ENCODE data around the gene SORBS1. TPM values are rescaled to one million over a fixed set of nuclear protein-coding genes. Genes with fewer than 3 reads are reported as not detected.

The SORBS1 gene
- total RNA-seq, 2 experiments from 2014 or later = 0.58 to 0.90 TPM

- Mint-ChIP-seq H3K27ac (no peak overlapping the region), H3K36me3 (ENCODE audit: low read depth) (no peaks in the 10 kb centered on the region), H3K4me1 (no peaks in the 10 kb centered on the region), H3K9me3 (no peaks in the 10 kb centered on the region), H3K4me3 (no peak overlapping the region), H3K27me3 (peaks cover 27% of the 10 kb centered on the region)
- CTCF ChIA-PET = interaction anchor here (1.6 kb wide), 1 partner anchor 17 kb away, joined by 3 read pairs; no protein-coding TSS in a partner anchor
- DNase-seq = no peak
- POLR2A ChIA-PET = no interaction called here
Observed at GRCh38 chr10:95462740-95463667, 98.2 kb downstream of the SORBS1 start.

- H3K36me3 Mint-ChIP-seq (ENCODE audit: low read depth) = no peaks in the 10 kb centered on the region
- H3K9me3 Mint-ChIP-seq = no peaks in the 10 kb centered on the region
- H3K27me3 Mint-ChIP-seq = peaks cover 31% of the 10 kb centered on the region
- CTCF ChIA-PET = no interaction called here
- POLR2A ChIA-PET = no interaction called here
- no peak overlapping the region for H3K4me3 Mint-ChIP-seq
- H3K4me1 Mint-ChIP-seq = no peaks in the 10 kb centered on the region
- DNase-seq = no peak
- H3K27ac Mint-ChIP-seq = no peak overlapping the region
Observed at GRCh38 chr10:95461611-95462010, 99.6 kb downstream of the SORBS1 start.

- CTCF ChIA-PET = interaction anchor here (1.0 kb wide), 1 partner anchor 13 kb away, joined by 3 read pairs; no protein-coding TSS in a partner anchor
- no peak overlapping the region for H3K4me3 Mint-ChIP-seq
- no peak overlapping the region for H3K27ac Mint-ChIP-seq
- H3K9me3 Mint-ChIP-seq = no peaks in the 10 kb centered on the region
- POLR2A ChIA-PET = no interaction called here
- no peak for DNase-seq
- no peaks in the 10 kb centered on the region for H3K4me1 Mint-ChIP-seq
- H3K36me3 Mint-ChIP-seq (ENCODE audit: low read depth) = no peaks in the 10 kb centered on the region
- peaks cover 32% of the 10 kb centered on the region for H3K27me3 Mint-ChIP-seq
Observed at GRCh38 chr10:95459446-95460045, 101.6 kb downstream of the SORBS1 start.

- ChIA-PET CTCF (interaction anchor here (1.0 kb wide), 1 partner anchor 13 kb away, joined by 3 read pairs; no protein-coding TSS in a partner anchor), POLR2A (no interaction called here)
- Mint-ChIP-seq H3K36me3 (ENCODE audit: low read depth) (no peaks in the 10 kb centered on the region), H3K9me3 (no peaks in the 10 kb centered on the region), H3K27me3 (peaks cover 31% of the 10 kb centered on the region), H3K27ac (no peak overlapping the region), H3K4me1 (no peaks in the 10 kb centered on the region), H3K4me3 (no peak overlapping the region)
- DNase-seq = no peak
Observed at GRCh38 chr10:95458871-95459270, 102.3 kb downstream of the SORBS1 start.

- POLR2A ChIA-PET = no interaction called here
- DNase-seq = no peak
- peaks cover 29% of the 10 kb centered on the region for H3K27me3 Mint-ChIP-seq
- H3K9me3 Mint-ChIP-seq = no peaks in the 10 kb centered on the region
- no peak overlapping the region for H3K27ac Mint-ChIP-seq
- CTCF ChIA-PET = no interaction called here
- H3K4me3 Mint-ChIP-seq = no peak overlapping the region
- no peaks in the 10 kb centered on the region for H3K4me1 Mint-ChIP-seq
- H3K36me3 Mint-ChIP-seq (ENCODE audit: low read depth) = no peaks in the 10 kb centered on the region
Observed at GRCh38 chr10:95458014-95458413, 103.2 kb downstream of the SORBS1 start.

- Mint-ChIP-seq H3K36me3 (ENCODE audit: low read depth) (no peaks in the 10 kb centered on the region), H3K27me3 (peaks cover 25% of the 10 kb centered on the region), H3K27ac (no peak overlapping the region), H3K4me3 (no peak overlapping the region), H3K9me3 (no peaks in the 10 kb centered on the region), H3K4me1 (no peaks in the 10 kb centered on the region)
- CTCF ChIA-PET = no interaction called here
- DNase-seq = no peak
- POLR2A ChIA-PET = no interaction called here
Observed at GRCh38 chr10:95457319-95457886, 103.8 kb downstream of the SORBS1 start.

GRCh38 chr10:95456516-95456915 lies 104.7 kb downstream of the SORBS1 start:
- no peaks in the 10 kb centered on the region for H3K9me3 Mint-ChIP-seq
- H3K4me3 Mint-ChIP-seq = no peak overlapping the region
- H3K27ac Mint-ChIP-seq = no peak overlapping the region
- no peak for DNase-seq
- POLR2A ChIA-PET = no interaction called here
- CTCF ChIA-PET = no interaction called here
- no peaks in the 10 kb centered on the region for H3K36me3 Mint-ChIP-seq (ENCODE audit: low read depth)
- H3K27me3 Mint-ChIP-seq = peaks cover 24% of the 10 kb centered on the region
- H3K4me1 Mint-ChIP-seq = no peaks in the 10 kb centered on the region

GRCh38 chr10:95454940-95455339 lies 106.2 kb downstream of the SORBS1 start:
- H3K36me3 Mint-ChIP-seq (ENCODE audit: low read depth) = no peaks in the 10 kb centered on the region
- H3K27me3 Mint-ChIP-seq = peaks cover 20% of the 10 kb centered on the region
- no peak overlapping the region for H3K27ac Mint-ChIP-seq
- H3K9me3 Mint-ChIP-seq = no peaks in the 10 kb centered on the region
- POLR2A ChIA-PET = no interaction called here
- DNase-seq = no peak
- no peak overlapping the region for H3K4me3 Mint-ChIP-seq
- no peaks in the 10 kb centered on the region for H3K4me1 Mint-ChIP-seq
- CTCF ChIA-PET = no interaction called here

- Mint-ChIP-seq H3K27ac (no peak overlapping the region), H3K27me3 (peaks cover 18% of the 10 kb centered on the region), H3K9me3 (no peaks in the 10 kb centered on the region), H3K36me3 (ENCODE audit: low read depth) (no peaks in the 10 kb centered on the region), H3K4me1 (no peaks in the 10 kb centered on the region), H3K4me3 (no peak overlapping the region)
- ChIA-PET POLR2A (no interaction called here), CTCF (no interaction called here)
- no peak for DNase-seq
Observed at GRCh38 chr10:95454356-95454755, 106.8 kb downstream of the SORBS1 start.

GRCh38 chr10:95451568-95452524 lies 109.3 kb downstream of the SORBS1 start:
- H3K36me3 Mint-ChIP-seq (ENCODE audit: low read depth) = no peaks in the 10 kb centered on the region
- no peak overlapping the region for H3K4me3 Mint-ChIP-seq
- H3K27ac Mint-ChIP-seq = no peak overlapping the region
- peaks cover 7% of the 10 kb centered on the region for H3K27me3 Mint-ChIP-seq
- CTCF ChIA-PET = no interaction called here
- POLR2A ChIA-PET = no interaction called here
- no peaks in the 10 kb centered on the region for H3K4me1 Mint-ChIP-seq
- H3K9me3 Mint-ChIP-seq = no peaks in the 10 kb centered on the region
- DNase-seq = no peak

GRCh38 chr10:95451150-95451549 lies 110.0 kb downstream of the SORBS1 start:
- no peaks in the 10 kb centered on the region for H3K9me3 Mint-ChIP-seq
- H3K4me1 Mint-ChIP-seq = no peaks in the 10 kb centered on the region
- POLR2A ChIA-PET = no interaction called here
- H3K27me3 Mint-ChIP-seq = peaks cover 5% of the 10 kb centered on the region
- H3K4me3 Mint-ChIP-seq = no peak overlapping the region
- H3K27ac Mint-ChIP-seq = no peak overlapping the region
- no peaks in the 10 kb centered on the region for H3K36me3 Mint-ChIP-seq (ENCODE audit: low read depth)
- no peak for DNase-seq
- CTCF ChIA-PET = interaction anchor here (2.5 kb wide), 1 partner anchor 21 kb away, joined by 8 read pairs; no protein-coding TSS in a partner anchor

- Mint-ChIP-seq H3K36me3 (ENCODE audit: low read depth) (no peaks in the 10 kb centered on the region), H3K4me1 (no peaks in the 10 kb centered on the region), H3K27ac (no peak overlapping the region), H3K27me3 (peaks cover 8% of the 10 kb centered on the region), H3K9me3 (no peaks in the 10 kb centered on the region), H3K4me3 (no peak overlapping the region)
- ChIA-PET CTCF (interaction anchor here (2.5 kb wide), 1 partner anchor 20 kb away, joined by 8 read pairs; no protein-coding TSS in a partner anchor), POLR2A (no interaction called here)
- no peak for DNase-seq
Observed at GRCh38 chr10:95450188-95450587, 111.0 kb downstream of the SORBS1 start.

Measured in activated CD4-positive, alpha-beta memory T cell treated with anti-CD3 and anti-CD28 coated beads, Interleukin-2, amount 10 ng/mL, durations not matched to agents 7 days and 5 days (primary cell).